Neural cell (in vitro differentiated cells): Measurements from ENCODE around the gene TSPAN14.

ENCODE experiments used
- CTCF ChIP-seq: fragments of 450-650 bp; IDR thresholded peaks from 2 replicates; pipeline ENCODE4 v1.5.1; 2014; ENCODE audit warnings: antibody characterized with exemption, mild to moderate bottlenecking, moderate library complexity; ENCODE audit not compliant: poor library complexity, severe bottlenecking
- EZH2 ChIP-seq: fragments of 200-600, 300-800 bp; shearing (Covaris generic), sonication (generic); IDR thresholded peaks from 2 replicates; pipeline ENCODE4 v1.6.1; 2014; ENCODE audit warnings: antibody characterized with exemption, low read length, borderline replicate concordance, mild to moderate bottlenecking; ENCODE audit not compliant: insufficient read depth, poor library complexity, severe bottlenecking
- POLR2AphosphoS5 ChIP-seq: IDR thresholded peaks from 2 replicates; pipeline ENCODE4 v1.6.1; 2012
- RAD21 ChIP-seq: fragments of 450-650 bp; conservative IDR thresholded peaks from 2 replicates; pipeline ENCODE4 v1.6.1; 2014; ENCODE audit warnings: antibody characterized with exemption, mild to moderate bottlenecking, moderate library complexity
- REST ChIP-seq: IDR thresholded peaks from 2 replicates; pipeline ENCODE4 v1.6.1; 2012; ENCODE audit warnings: borderline replicate concordance
- TAF1 ChIP-seq: IDR thresholded peaks from 2 replicates; pipeline ENCODE4 v1.6.1; 2012; ENCODE audit warnings: low read depth

GRCh38 chr10:80528185-80528700 is 74.1 kb downstream of the TSPAN14 start:
- no peak for TF ChIP-seq RAD21
- no peak for TF ChIP-seq CTCF
- TF ChIP-seq POLR2AphosphoS5, result no peak
- no peak for TF ChIP-seq TAF1
- no peak for TF ChIP-seq EZH2
- TF ChIP-seq REST, result no peak
